Measurements from ENCODE around the gene OXCT1. TPM values are rescaled to one million over a fixed set of nuclear protein-coding genes. Genes with fewer than 3 reads are reported as not detected.
"Not testable (repeated sequence)": the region's sequence is repeated elsewhere in the genome, so short reads cannot be mapped to it uniquely, and the experiment has no call there.

The OXCT1 gene
- total RNA-seq, 1 donor from 2014 or later, result 63.0 TPM

- no peak for DNase-seq
Observed at GRCh38 chr5:41772785-41773442, 97.3 kb downstream of the OXCT1 start.

GRCh38 chr5:41772056-41772455, 98.2 kb downstream of the OXCT1 start:
- no peak for DNase-seq

GRCh38 chr5:41770799-41771198, 99.4 kb downstream of the OXCT1 start:
- no peak for DNase-seq

- no peak for DNase-seq
Observed at GRCh38 chr5:41768692-41769091, 101.5 kb downstream of the OXCT1 start.

GRCh38 chr5:41764650-41765049, 105.6 kb downstream of the OXCT1 start:
- DNase-seq, result no peak

GRCh38 chr5:41763574-41763973, 106.7 kb downstream of the OXCT1 start:
- no peak for DNase-seq

- DNase-seq, result no peak
Observed at GRCh38 chr5:41763081-41763480, 107.1 kb downstream of the OXCT1 start.

GRCh38 chr5:41762426-41762825, 107.8 kb downstream of the OXCT1 start:
- no peak for DNase-seq

GRCh38 chr5:41761663-41762062, 108.6 kb downstream of the OXCT1 start:
- DNase-seq, result no peak

- DNase-seq, result no peak
Observed at GRCh38 chr5:41755705-41756104, 114.5 kb downstream of the OXCT1 start.

- no peak for DNase-seq
Observed at GRCh38 chr5:41754857-41755256, 115.4 kb downstream of the OXCT1 start.

GRCh38 chr5:41751867-41752266, 118.4 kb downstream of the OXCT1 start:
- no peak for DNase-seq

- DNase-seq, result no peak
Observed at GRCh38 chr5:41748631-41749030, 121.6 kb downstream of the OXCT1 start.

GRCh38 chr5:41747708-41748107, 122.5 kb downstream of the OXCT1 start:
- DNase-seq, result no peak

GRCh38 chr5:41747301-41747700, 122.9 kb downstream of the OXCT1 start:
- DNase-seq, result no peak

GRCh38 chr5:41742608-41743007, 127.6 kb downstream of the OXCT1 start:
- DNase-seq, result not testable (repeated sequence)

- no peak for DNase-seq
Observed at GRCh38 chr5:41738710-41739354, 131.4 kb downstream of the OXCT1 start.

- no peak for DNase-seq
Observed at GRCh38 chr5:41736641-41737040, 133.6 kb downstream of the OXCT1 start.

- DNase-seq, result no peak
Observed at GRCh38 chr5:41735213-41735612, 135.0 kb downstream of the OXCT1 start.

- not testable (repeated sequence) for DNase-seq
Observed at GRCh38 chr5:41729381-41729780, 140.8 kb downstream of the OXCT1 start.

- DNase-seq, result no peak
Observed at GRCh38 chr5:41728281-41728680, 141.9 kb downstream of the OXCT1 start.

- no peak for DNase-seq
Observed at GRCh38 chr5:41722359-41722950, 147.8 kb downstream of the OXCT1 start.

- DNase-seq, result no peak
Observed at GRCh38 chr5:41721516-41721915, 148.7 kb downstream of the OXCT1 start.

- DNase-seq, result no peak
Observed at GRCh38 chr5:41716382-41716781, 153.8 kb downstream of the OXCT1 start.
